ENCODE measurements around the gene DIAPH2.
A peak's percentile ranks its signal among the peaks of the same experiment; 100 is the strongest.

The DIAPH2 gene

DNA sequence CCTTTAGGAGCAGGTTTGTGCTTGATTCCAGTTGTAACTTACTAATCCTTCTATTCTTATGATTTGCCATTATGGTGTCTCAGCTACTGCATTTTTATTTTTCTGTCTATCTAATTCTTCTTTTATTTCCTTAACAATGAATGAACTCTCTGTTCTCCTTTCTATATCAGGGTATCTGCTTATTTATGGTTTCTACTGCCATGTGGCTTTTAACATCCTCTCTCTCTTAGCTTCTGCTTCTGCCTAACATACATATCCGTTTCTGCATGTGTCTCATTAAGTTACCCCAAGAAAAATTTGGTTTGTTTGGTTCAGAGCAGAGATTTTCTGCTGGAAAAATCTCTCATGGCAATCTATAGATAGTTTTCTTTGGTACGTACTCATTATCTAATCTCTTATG is 813.5 kb downstream of the DIAPH2 start:
- Mint-ChIP-seq H3K4me3 (no peak overlapping the region), H3K4me1 (ENCODE audit: low read depth) (peaks cover 8% of the 10 kb centered on the region), H3K9me3 (no peaks in the 10 kb centered on the region), H3K36me3 (ENCODE audit: low read depth) (peaks cover 5% of the 10 kb centered on the region), H3K27ac (no peak overlapping the region), H3K27me3 (no peaks in the 10 kb centered on the region)

- Mint-ChIP-seq H3K9me3 (no peaks in the 10 kb centered on the region), H3K4me3 (no peak overlapping the region), H3K36me3 (ENCODE audit: low read depth) (no peaks in the 10 kb centered on the region), H3K27me3 (no peaks in the 10 kb centered on the region), H3K4me1 (ENCODE audit: low read depth) (no peaks in the 10 kb centered on the region), H3K27ac (no peak overlapping the region)
Observed at GRCh38 chrX:97504431-97504830, 819.8 kb downstream of the DIAPH2 start.

- no peaks in the 10 kb centered on the region for H3K36me3 Mint-ChIP-seq (ENCODE audit: low read depth)
- H3K4me3 Mint-ChIP-seq, result no peak overlapping the region
- no peaks in the 10 kb centered on the region for H3K9me3 Mint-ChIP-seq
- no peaks in the 10 kb centered on the region for H3K4me1 Mint-ChIP-seq (ENCODE audit: low read depth)
- no peaks in the 10 kb centered on the region for H3K27me3 Mint-ChIP-seq
- no peak overlapping the region for H3K27ac Mint-ChIP-seq
Observed at GRCh38 chrX:97517763-97518162, 833.1 kb downstream of the DIAPH2 start.

GRCh38 chrX:97522307-97522706 is 837.7 kb downstream of the DIAPH2 start:
- H3K27me3 Mint-ChIP-seq, result no peaks in the 10 kb centered on the region
- H3K27ac Mint-ChIP-seq, result no peak overlapping the region
- H3K36me3 Mint-ChIP-seq (ENCODE audit: low read depth), result peaks cover 6% of the 10 kb centered on the region
- H3K4me1 Mint-ChIP-seq (ENCODE audit: low read depth), result no peaks in the 10 kb centered on the region
- no peak overlapping the region for H3K4me3 Mint-ChIP-seq
- H3K9me3 Mint-ChIP-seq, result peaks cover 10% of the 10 kb centered on the region

DNA sequence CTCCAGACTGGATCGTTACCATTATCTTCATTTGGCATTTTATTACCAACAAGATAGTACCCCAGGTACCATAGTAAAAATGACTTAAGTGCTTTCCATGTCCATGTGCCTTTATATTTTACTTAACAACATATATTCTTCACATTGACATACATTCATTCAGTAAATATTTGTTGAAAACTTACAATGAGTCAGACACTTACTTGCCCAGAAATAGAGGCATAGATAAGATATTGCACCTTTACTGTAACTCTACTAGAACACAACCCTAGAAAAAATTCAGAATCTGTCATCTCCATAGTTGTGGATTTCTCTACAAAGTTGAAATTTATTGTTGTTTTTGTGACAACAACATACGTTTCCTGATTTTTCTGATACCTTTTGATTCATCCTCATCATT is 839.7 kb downstream of the DIAPH2 start:
- Mint-ChIP-seq H3K4me3 (no peak overlapping the region), H3K27me3 (no peaks in the 10 kb centered on the region), H3K27ac (no peak overlapping the region), H3K36me3 (ENCODE audit: low read depth) (peaks cover 6% of the 10 kb centered on the region), H3K4me1 (ENCODE audit: low read depth) (no peaks in the 10 kb centered on the region), H3K9me3 (peaks cover 17% of the 10 kb centered on the region)

- Mint-ChIP-seq H3K27me3 (no peaks in the 10 kb centered on the region), H3K27ac (no peak overlapping the region)
Observed at GRCh38 chrX:97524997-97525396, 840.4 kb downstream of the DIAPH2 start.

GRCh38 chrX:97525981-97526380 is 841.3 kb downstream of the DIAPH2 start:
- H3K4me1 Mint-ChIP-seq (ENCODE audit: low read depth), result no peaks in the 10 kb centered on the region
- H3K27me3 Mint-ChIP-seq, result no peaks in the 10 kb centered on the region
- no peak overlapping the region for H3K27ac Mint-ChIP-seq
- peaks cover 22% of the 10 kb centered on the region for H3K9me3 Mint-ChIP-seq
- H3K36me3 Mint-ChIP-seq (ENCODE audit: low read depth), result peaks cover 6% of the 10 kb centered on the region
- H3K4me3 Mint-ChIP-seq, result no peak overlapping the region

More at GRCh38 chrX:97524997-97525396, 840.4 kb downstream of the DIAPH2 start:
- Mint-ChIP-seq H3K9me3 (peaks cover 22% of the 10 kb centered on the region), H3K4me3 (no peak overlapping the region), H3K4me1 (ENCODE audit: low read depth) (no peaks in the 10 kb centered on the region), H3K36me3 (ENCODE audit: low read depth) (peaks cover 6% of the 10 kb centered on the region)

- H3K4me1 Mint-ChIP-seq (ENCODE audit: low read depth), result no peaks in the 10 kb centered on the region
- H3K4me3 Mint-ChIP-seq, result no peak overlapping the region
- H3K27ac Mint-ChIP-seq, result no peak overlapping the region
- peaks cover 22% of the 10 kb centered on the region for H3K9me3 Mint-ChIP-seq
- peaks cover 6% of the 10 kb centered on the region for H3K36me3 Mint-ChIP-seq (ENCODE audit: low read depth)
- H3K27me3 Mint-ChIP-seq, result no peaks in the 10 kb centered on the region
Observed at GRCh38 chrX:97527725-97528124, 843.1 kb downstream of the DIAPH2 start.

GRCh38 chrX:97529536-97530200 is 845.0 kb downstream of the DIAPH2 start:
- Mint-ChIP-seq H3K4me3 (no peak overlapping the region), H3K27ac (no peak overlapping the region), H3K4me1 (ENCODE audit: low read depth) (no peaks in the 10 kb centered on the region), H3K36me3 (ENCODE audit: low read depth) (peaks cover 6% of the 10 kb centered on the region), H3K9me3 (peaks cover 22% of the 10 kb centered on the region), H3K27me3 (no peaks in the 10 kb centered on the region)

- Mint-ChIP-seq H3K4me3 (no peak overlapping the region), H3K27ac (no peak overlapping the region), H3K27me3 (no peaks in the 10 kb centered on the region), H3K4me1 (ENCODE audit: low read depth) (no peaks in the 10 kb centered on the region), H3K36me3 (ENCODE audit: low read depth) (peaks cover under 1% of the 10 kb centered on the region), H3K9me3 (peaks cover 13% of the 10 kb centered on the region)
Observed at GRCh38 chrX:97531825-97532224, 847.2 kb downstream of the DIAPH2 start.

DNA sequence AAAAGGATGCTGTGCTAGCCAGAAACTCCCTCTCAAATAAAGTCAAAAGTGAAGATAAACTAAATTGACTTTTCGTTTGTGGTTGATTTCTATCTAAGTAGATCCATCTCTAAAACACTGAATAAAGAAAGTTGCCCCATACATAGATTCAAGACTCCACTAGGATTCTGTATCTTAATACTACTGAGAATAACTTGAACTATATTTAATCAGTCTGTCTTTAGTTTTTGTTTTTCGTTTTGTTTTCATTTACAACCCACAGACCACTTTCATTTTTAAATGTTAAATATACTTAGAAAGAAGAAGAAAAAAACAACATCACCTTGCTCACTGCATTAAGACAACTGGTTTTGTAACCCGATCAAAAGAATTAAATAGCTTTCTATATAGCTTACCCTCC is 854.1 kb downstream of the DIAPH2 start:
- Mint-ChIP-seq H3K27ac (no peak overlapping the region), H3K9me3 (no peaks in the 10 kb centered on the region), H3K4me1 (ENCODE audit: low read depth) (no peaks in the 10 kb centered on the region), H3K36me3 (ENCODE audit: low read depth) (no peaks in the 10 kb centered on the region), H3K27me3 (no peaks in the 10 kb centered on the region), H3K4me3 (no peak overlapping the region)

GRCh38 chrX:97539970-97540519 is 855.4 kb downstream of the DIAPH2 start:
- H3K27me3 Mint-ChIP-seq, result no peaks in the 10 kb centered on the region
- H3K9me3 Mint-ChIP-seq, result no peaks in the 10 kb centered on the region
- no peaks in the 10 kb centered on the region for H3K4me1 Mint-ChIP-seq (ENCODE audit: low read depth)
- H3K36me3 Mint-ChIP-seq (ENCODE audit: low read depth), result no peaks in the 10 kb centered on the region
- H3K27ac Mint-ChIP-seq, result no peak overlapping the region
- H3K4me3 Mint-ChIP-seq, result no peak overlapping the region

DNA sequence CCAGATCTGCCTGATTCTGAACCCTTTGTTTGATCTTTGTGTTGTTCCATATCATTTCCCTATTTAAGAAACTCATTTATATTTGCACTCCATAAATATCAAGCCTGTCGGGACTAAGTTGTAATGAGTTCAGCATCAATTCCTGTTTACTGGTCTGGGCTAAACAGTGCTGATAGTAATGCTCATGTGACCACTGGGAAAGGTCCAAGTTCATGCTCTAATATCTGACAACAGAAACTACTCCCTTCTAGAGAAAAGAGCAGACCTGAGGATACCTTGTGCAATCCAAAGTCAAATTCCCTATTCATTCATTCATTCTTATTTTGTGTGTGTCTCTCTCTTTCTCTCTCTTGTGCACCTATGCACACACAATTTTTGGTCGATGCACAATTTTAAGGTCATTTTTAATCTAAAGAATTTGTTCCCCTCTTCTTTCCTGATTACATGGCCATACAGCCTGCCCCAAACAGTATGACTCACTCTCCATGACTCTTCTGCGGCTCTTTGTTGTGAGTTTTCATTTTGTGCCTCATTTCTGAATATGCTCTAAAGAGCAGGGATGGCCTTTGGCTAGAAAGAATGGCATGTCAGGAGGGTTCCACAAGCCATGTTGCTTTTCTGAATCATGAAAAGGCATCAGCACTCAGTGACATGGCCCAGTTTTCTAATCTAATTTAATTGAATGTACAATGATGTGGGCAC is 863.4 kb downstream of the DIAPH2 start:
- peaks cover 15% of the 10 kb centered on the region for H3K4me1 Mint-ChIP-seq (ENCODE audit: low read depth)
- no peaks in the 10 kb centered on the region for H3K27me3 Mint-ChIP-seq
- no peak overlapping the region for H3K4me3 Mint-ChIP-seq
- H3K9me3 Mint-ChIP-seq, result no peaks in the 10 kb centered on the region
- H3K36me3 Mint-ChIP-seq (ENCODE audit: low read depth), result no peaks in the 10 kb centered on the region
- H3K27ac Mint-ChIP-seq, result no peak overlapping the region

DNA sequence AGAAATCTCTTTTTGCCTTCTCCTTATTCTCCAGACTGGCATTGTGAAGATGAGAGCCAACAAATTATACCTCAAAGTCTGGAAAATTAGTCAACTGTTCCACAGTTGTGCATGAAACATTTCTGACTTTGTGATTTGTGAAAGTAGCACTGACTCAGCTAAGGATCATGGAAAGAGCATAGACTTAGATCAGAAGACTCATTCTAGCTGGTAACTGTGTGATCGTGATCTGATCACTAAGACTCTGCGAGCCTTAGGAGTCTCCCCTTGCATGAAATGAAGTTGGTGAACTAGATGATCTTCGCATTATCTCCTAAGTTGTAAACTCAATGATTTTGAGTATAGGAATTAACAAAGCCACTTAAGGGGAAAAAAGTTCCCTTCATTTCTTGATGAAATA is 867.2 kb downstream of the DIAPH2 start:
- Mint-ChIP-seq H3K4me3 (no peak overlapping the region), H3K27ac (peak overlapping the region; percentile 40), H3K27me3 (no peaks in the 10 kb centered on the region), H3K36me3 (ENCODE audit: low read depth) (no peaks in the 10 kb centered on the region), H3K9me3 (no peaks in the 10 kb centered on the region), H3K4me1 (ENCODE audit: low read depth) (peaks cover 15% of the 10 kb centered on the region)

DNA sequence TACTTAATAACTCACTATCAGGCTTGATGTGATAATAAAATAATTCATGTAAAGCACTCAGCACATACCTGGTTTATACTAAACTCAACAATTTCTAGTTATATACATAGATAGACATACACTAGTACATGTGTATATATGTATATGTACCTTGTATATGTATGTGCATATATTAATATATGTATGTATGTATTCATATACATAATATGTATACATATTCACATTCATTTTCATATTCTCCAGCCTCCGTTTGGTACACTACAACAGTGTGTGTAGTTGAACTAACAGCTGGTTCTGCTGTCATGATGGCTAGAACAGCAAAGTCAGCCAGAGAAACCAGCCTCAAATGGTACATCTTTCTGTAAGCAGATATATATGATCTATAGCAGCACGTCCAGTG is 869.2 kb downstream of the DIAPH2 start:
- Mint-ChIP-seq H3K9me3 (no peaks in the 10 kb centered on the region), H3K27me3 (no peaks in the 10 kb centered on the region), H3K4me1 (ENCODE audit: low read depth) (peaks cover 15% of the 10 kb centered on the region), H3K27ac (no peak overlapping the region), H3K4me3 (no peak overlapping the region), H3K36me3 (ENCODE audit: low read depth) (no peaks in the 10 kb centered on the region)
